ENCODE results near the gene ASCC1. TPM values are rescaled to one million over a fixed set of nuclear protein-coding genes. Genes with fewer than 3 reads are reported as not detected.

The ASCC1 gene
- total and polyA plus RNA-seq, 2 of the 4 experiments (the other 2 are of a cell fraction), result 15.9 to 21.0 TPM

DNA sequence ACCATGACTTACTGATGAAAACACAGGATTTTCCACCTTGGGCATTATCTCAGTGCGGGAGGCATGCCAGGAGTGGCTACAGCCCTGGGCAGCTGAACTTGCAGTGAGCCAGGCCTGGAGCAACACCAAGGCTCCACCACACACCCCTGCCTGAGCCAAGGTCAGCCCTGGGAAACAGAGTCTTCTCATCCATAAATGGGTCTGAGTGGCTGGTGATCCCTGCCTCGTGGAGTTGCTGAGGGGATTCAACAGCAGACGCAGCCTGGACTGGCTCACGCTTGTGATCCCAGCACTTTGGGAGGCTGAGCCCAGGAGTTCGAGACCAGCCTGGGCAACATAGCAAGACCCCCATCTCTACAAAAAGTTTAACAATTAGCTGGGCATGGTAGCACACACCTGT is 160.0 kb downstream of the ASCC1 start:
- no peak overlapping the region for H3K14ac ChIP-seq (replicated peaks; ENCODE audit: low read depth, low read length)
- H4K91ac ChIP-seq (ENCODE audit: insufficient read depth, low read depth, low read length), result no peak overlapping the region
- no peak overlapping the region for H2BK5ac ChIP-seq (ENCODE audit: low read depth, low read length, poor library complexity, severe bottlenecking)
- dilution Hi-C loops (cut with HindIII; ENCODE audit: low sequenced_read_pairs, unreplicated experiment), result no loop called here
- intact Hi-C loops (cut with micrococcal nuclease), result no loop called here
- ChIA-PET CTCF (no interaction called here), POLR2A (ENCODE audit: unreplicated experiment) (no interaction called here)
- no peak overlapping the region for H3K4me2 ChIP-seq (ENCODE audit: low read depth, low read length)
- no peaks in the 10 kb centered on the region for H3K9me3 ChIP-seq (ENCODE audit: control insufficient read depth, insufficient read depth, low read length)
- H2BK120ac ChIP-seq (ENCODE audit: low read depth, low read length), result no peak overlapping the region
- no TSS peak for BruUV-seq (replicated peaks)
- no peaks in the 10 kb centered on the region for H3K9me1 ChIP-seq (ENCODE audit: insufficient read depth, low read length)
- DNase-seq, result no peak
- no peak overlapping the region for H2BK15ac ChIP-seq (ENCODE audit: low read depth, low read length)
- H4K8ac ChIP-seq (ENCODE audit: low read depth in 2 of 2, low read length in 2 of 2), result no peak overlapping the region
- H3K79me1 ChIP-seq (ENCODE audit: low read depth in 1 of 2, low read length in 2 of 2), result no peaks in the 10 kb centered on the region
- H3K27ac ChIP-seq (ENCODE audit: insufficient read depth, low read length), result no peak overlapping the region
- peaks cover 61% of the 10 kb centered on the region for H3K27me3 ChIP-seq (ENCODE audit: control insufficient read depth, insufficient read depth, low read length)
- peak overlapping the region; percentile 37 for H2AK9ac ChIP-seq (replicated peaks; ENCODE audit: low read depth, low read length, poor library complexity)
- no peak overlapping the region for H3K18ac ChIP-seq (ENCODE audit: low read depth, low read length)
- no peak for TF ChIP-seq MAZ (IDR thresholded peaks at IDR 0.05; ENCODE audit: borderline replicate concordance, low read depth, low read length)
- no peak for TF ChIP-seq RFX5 (IDR thresholded peaks at IDR 0.05; ENCODE audit: low read depth, low read length)
- TF ChIP-seq NFE2L2 (IDR thresholded peaks at IDR 0.05; ENCODE audit: low read depth, low read length), result no peak
- TF ChIP-seq CEBPB (IDR thresholded peaks at IDR 0.05; ENCODE audit: low read depth, low read length), result no peak
- no peak for TF ChIP-seq RCOR1 (IDR thresholded peaks at IDR 0.05; ENCODE audit: insufficient replicate concordance, low read length)
- no peak for TF ChIP-seq BHLHE40 (IDR thresholded peaks at IDR 0.05; ENCODE audit: low read depth, low read length)
- TF ChIP-seq, protein P1, sequence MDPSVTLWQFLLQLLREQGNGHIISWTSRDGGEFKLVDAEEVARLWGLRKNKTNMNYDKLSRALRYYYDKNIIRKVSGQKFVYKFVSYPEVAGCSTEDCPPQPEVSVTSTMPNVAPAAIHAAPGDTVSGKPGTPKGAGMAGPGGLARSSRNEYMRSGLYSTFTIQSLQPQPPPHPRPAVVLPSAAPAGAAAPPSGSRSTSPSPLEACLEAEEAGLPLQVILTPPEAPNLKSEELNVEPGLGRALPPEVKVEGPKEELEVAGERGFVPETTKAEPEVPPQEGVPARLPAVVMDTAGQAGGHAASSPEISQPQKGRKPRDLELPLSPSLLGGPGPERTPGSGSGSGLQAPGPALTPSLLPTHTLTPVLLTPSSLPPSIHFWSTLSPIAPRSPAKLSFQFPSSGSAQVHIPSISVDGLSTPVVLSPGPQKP (IDR thresholded peaks at IDR 0.05; ENCODE audit: borderline replicate concordance, low read depth, low read length), result no peak
- TF ChIP-seq, protein P2, sequence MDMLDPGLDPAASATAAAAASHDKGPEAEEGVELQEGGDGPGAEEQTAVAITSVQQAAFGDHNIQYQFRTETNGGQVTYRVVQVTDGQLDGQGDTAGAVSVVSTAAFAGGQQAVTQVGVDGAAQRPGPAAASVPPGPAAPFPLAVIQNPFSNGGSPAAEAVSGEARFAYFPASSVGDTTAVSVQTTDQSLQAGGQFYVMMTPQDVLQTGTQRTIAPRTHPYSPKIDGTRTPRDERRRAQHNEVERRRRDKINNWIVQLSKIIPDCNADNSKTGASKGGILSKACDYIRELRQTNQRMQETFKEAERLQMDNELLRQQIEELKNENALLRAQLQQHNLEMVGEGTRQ (IDR thresholded peaks at IDR 0.05; ENCODE audit: low read depth, low read length), result no peak
- ATAC-seq (ENCODE audit: low read depth), result no peak
- H3K4me1 ChIP-seq (ENCODE audit: control insufficient read depth, insufficient read depth, low read length), result no peaks in the 10 kb centered on the region
- no peak overlapping the region for H2AK5ac ChIP-seq (ENCODE audit: low read depth, low read length)
- H3K4me3 ChIP-seq (ENCODE audit: insufficient read depth, low read depth, low read length), result no peak overlapping the region
- no peak overlapping the region for H4K5ac ChIP-seq (ENCODE audit: low read depth, low read length)
- no peak overlapping the region for H2BK20ac ChIP-seq (ENCODE audit: low read depth, low read length)
- in situ Hi-C loops (cut with MboI; ENCODE audit: low sequenced_read_pairs), result loop anchor here (10.0 kb wide), 1 partner anchor 279 kb away; no protein-coding TSS in a partner anchor
- no peak overlapping the region for H3K56ac ChIP-seq (ENCODE audit: extremely low read depth, insufficient read depth, low read length)
- WGBS, 2 experiments (ENCODE audit: extremely low coverage in 2 of 2, insufficient read length in 1 of 2), result 33% methylated on average over 1 of the region's 5 CpGs; no CpG with 5 or more reads in 1 of the 2 experiments
- H3K9ac ChIP-seq (ENCODE audit: low read depth, low read length), result no peak overlapping the region
- H4K20me1 ChIP-seq (ENCODE audit: insufficient read depth, low read length), result no peaks in the 10 kb centered on the region
- H3K36me3 ChIP-seq (ENCODE audit: control insufficient read depth, insufficient read depth, low read length), result no peaks in the 10 kb centered on the region
- no peak overlapping the region for H2AFZ ChIP-seq (replicated peaks; ENCODE audit: low read length, poor library complexity)
- no peak overlapping the region for H3K23ac ChIP-seq (ENCODE audit: low read depth, low read length)
- no peak overlapping the region for H3K4ac ChIP-seq (ENCODE audit: low read depth, low read length)

Measured in IMR-90 (cell line).